ENCODE data around the gene ACP1. TPM values are rescaled to one million over a fixed set of nuclear protein-coding genes. Genes with fewer than 3 reads are reported as not detected.

Gene ACP1
- total RNA-seq, 4 donors from 2014 or later = 54.0 to 81.5 (median 73.8) TPM

DNA sequence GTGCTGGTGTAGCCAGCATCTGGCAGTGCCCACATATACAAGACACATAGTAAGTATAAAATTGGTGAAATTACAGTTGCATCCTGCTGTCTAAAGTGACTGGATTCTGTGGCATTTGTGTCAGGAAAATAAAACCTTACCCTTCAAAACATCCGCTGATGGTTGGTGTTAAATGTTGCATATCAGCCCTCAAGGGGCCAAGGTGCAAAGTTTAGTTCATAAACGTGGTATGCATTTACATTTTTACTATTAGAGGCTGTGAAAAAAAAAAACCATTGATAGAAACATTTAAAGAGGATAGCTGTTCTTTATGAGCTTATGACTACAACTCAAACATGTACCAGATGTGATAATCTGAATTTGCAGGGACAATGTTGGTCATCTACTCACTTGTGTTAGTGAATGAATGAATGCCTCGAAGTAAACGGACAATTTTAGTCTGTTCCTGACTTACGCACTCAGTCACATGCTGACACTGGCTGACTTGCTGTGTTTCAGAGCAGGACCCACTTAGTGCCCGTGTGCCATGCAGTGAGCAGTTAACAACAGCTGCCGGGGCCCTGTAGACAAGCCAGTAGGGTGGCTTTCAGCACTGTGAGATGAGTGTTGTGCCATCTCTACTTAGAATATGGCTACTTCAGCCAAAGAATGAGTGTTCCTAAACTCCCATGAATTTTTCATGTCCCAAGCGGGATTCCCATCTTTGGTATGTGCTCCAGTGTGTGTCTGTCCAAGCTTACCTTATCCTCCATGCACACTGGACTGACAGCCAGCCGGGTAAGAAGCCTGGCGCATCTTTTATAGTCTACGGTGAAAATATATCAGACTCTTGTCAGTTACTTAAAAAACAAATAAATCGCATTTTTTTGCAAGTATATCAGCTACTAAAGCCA lies 17.9 kb downstream of the ACP1 start:
- H3K9me3 ChIP-seq = no peaks in the 10 kb centered on the region
- WGBS = 92% methylated on average over 11 of the region's 12 CpGs
- TF ChIP-seq POLR2AphosphoS5 (IDR thresholded peaks at IDR 0.05) (no peak), POLR2A (IDR thresholded peaks at IDR 0.05; ENCODE audit: low read depth) (no peak), EP300 (IDR thresholded peaks at IDR 0.05) (no peak)
- TF ChIP-seq, protein P1, sequence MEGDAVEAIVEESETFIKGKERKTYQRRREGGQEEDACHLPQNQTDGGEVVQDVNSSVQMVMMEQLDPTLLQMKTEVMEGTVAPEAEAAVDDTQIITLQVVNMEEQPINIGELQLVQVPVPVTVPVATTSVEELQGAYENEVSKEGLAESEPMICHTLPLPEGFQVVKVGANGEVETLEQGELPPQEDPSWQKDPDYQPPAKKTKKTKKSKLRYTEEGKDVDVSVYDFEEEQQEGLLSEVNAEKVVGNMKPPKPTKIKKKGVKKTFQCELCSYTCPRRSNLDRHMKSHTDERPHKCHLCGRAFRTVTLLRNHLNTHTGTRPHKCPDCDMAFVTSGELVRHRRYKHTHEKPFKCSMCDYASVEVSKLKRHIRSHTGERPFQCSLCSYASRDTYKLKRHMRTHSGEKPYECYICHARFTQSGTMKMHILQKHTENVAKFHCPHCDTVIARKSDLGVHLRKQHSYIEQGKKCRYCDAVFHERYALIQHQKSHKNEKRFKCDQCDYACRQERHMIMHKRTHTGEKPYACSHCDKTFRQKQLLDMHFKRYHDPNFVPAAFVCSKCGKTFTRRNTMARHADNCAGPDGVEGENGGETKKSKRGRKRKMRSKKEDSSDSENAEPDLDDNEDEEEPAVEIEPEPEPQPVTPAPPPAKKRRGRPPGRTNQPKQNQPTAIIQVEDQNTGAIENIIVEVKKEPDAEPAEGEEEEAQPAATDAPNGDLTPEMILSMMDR (IDR thresholded peaks at IDR 0.05) = no peak
- H3K27me3 ChIP-seq = peaks cover 2 to 9% (median 8%) of the 10 kb centered on the region in 4 donors
- intact Hi-C loops (cut with DNase I) = no loop called here
- peaks cover 9 to 16% (median 10%) of the 10 kb centered on the region in 4 donors for H3K4me1 ChIP-seq
- no peak overlapping the region for H3K4me3 ChIP-seq
- H3K36me3 ChIP-seq = peaks cover 13 to 54% (median 43%) of the 10 kb centered on the region in 4 donors
- H3K27ac ChIP-seq (replicated peaks in 1 of 4) = no peak overlapping the region
- DNase-seq (ENCODE audit: extremely low spot score) = peak; percentile 78

DNA sequence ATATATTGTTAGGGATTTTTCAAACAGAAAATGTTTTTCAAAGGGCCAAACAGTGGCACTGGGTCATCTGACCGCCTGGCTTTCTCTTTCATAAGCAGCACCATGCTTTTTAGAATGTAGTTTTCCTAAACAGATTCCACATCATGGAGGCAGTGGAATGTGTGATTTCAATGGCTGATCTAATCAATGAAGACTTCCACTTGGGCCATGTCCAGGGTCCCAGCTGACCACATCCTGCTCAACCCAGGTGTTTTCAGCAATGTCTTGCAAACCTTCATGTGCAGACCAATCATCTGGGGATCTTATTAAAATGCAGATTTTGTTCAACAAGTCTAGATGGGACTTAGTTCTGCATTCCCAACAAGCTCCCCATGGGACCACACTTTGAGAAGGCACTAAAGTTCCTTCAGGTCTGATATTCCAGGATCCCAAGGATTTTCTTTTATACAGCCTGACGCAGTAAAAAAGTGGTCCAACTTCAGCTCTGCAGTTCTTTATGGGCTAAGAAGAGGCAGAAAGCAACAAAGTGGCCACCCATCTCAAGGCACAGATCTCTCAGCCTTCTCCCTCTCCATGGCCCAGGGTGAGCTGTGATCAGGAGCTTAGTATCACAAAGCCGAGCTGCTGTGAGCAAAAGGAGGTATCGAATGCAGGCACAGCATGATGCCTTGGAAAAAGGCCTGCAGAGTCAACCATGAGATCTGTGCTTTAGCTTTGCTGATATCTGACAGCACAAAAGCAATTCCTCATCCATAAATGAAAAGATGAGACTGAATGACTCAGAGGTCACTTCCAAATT lies 19.4 kb downstream of the ACP1 start:
- intact Hi-C loops (cut with DNase I) = no loop called here
- H3K27me3 ChIP-seq = peaks cover 4 to 25% (median 18%) of the 10 kb centered on the region in 4 donors
- peaks cover 23 to 26% (median 25%) of the 10 kb centered on the region in 4 donors for H3K4me1 ChIP-seq
- H3K9me3 ChIP-seq = no peaks in the 10 kb centered on the region
- no peak overlapping the region for H3K4me3 ChIP-seq
- no peak overlapping the region for H3K27ac ChIP-seq (replicated peaks in 1 of 4)
- peak; percentile 37 for DNase-seq (ENCODE audit: extremely low spot score)
- 84% methylated on average over 4 of the region's 4 CpGs for WGBS
- TF ChIP-seq POLR2A (IDR thresholded peaks at IDR 0.05; ENCODE audit: low read depth) = no peak
- TF ChIP-seq, protein P1 (IDR thresholded peaks at IDR 0.05) = no peak
- no peak for TF ChIP-seq POLR2AphosphoS5 (IDR thresholded peaks at IDR 0.05)
- no peak for TF ChIP-seq EP300 (IDR thresholded peaks at IDR 0.05)
- H3K36me3 ChIP-seq = peaks cover 1 to 38% (median 31%) of the 10 kb centered on the region in 4 donors

DNA sequence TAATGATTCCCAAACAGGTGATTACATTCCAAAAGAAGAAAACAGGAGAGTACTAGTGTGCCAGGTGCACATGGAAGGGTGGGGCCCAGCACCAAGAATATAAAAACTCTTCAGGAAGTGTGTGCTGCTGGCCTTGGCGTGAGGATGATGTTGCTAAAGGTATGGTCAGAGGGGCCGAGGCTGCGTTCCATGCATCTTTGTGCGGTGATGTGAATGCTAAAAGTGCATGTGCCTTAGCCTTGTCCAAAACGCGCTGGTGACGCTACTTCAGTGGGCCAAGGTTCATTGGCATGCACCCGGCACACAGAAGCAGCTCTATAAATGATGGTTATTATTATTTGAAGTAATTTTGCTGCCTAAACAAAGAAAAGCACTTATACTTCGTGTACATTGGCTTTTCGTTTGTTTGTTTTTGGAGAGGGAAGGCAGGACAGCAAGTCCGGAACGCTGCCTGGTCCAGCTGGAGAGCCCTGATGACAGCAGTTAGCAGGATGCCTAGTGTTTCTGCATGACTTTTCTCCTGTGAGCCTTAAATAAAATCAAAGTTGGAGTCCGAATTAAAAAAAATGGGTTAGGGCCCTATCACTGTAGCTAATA lies 20.2 kb downstream of the ACP1 start:
- Histone ChIP-seq H3K27ac (replicated peaks in 1 of 4) (no peak overlapping the region), H3K4me1 (peaks cover 31 to 34% (median 33%) of the 10 kb centered on the region in 4 donors), H3K36me3 (peaks cover 0 to 30% (median 26%) of the 10 kb centered on the region in 4 donors), H3K4me3 (no peak overlapping the region), H3K9me3 (no peaks in the 10 kb centered on the region), H3K27me3 (peaks cover 4 to 33% (median 21%) of the 10 kb centered on the region in 4 donors)
- TF ChIP-seq POLR2AphosphoS5 (IDR thresholded peaks at IDR 0.05) (no peak), POLR2A (IDR thresholded peaks at IDR 0.05; ENCODE audit: low read depth) (no peak), EP300 (IDR thresholded peaks at IDR 0.05) (no peak)
- TF ChIP-seq, protein P1 (IDR thresholded peaks at IDR 0.05) = no peak
- WGBS = 90% methylated on average over 13 of the region's 13 CpGs
- intact Hi-C loops (cut with DNase I) = loop anchor here (5.0 kb wide), 1 partner anchor 38 kb away; no protein-coding TSS in a partner anchor
- DNase-seq (ENCODE audit: extremely low spot score) = peak; percentile 24

DNA sequence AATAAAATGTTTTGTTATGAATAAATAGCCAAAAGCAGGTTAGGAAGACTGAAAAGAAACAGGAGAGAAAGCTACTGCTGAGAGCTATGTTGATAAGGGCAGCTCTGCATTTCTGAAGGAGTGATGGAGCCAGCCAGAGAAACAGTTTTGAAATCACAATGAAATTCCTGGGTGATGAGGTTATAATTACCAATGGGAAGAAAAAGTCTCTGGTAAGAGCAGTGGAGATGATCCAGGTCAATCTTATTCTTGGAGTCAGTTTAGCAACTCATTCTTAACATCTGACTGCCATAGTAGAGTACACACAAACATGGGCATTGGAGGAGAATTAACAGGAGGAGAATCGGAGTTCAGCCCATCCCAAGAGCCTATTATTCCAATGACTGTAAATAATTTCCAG lies 20.8 kb downstream of the ACP1 start:
- Histone ChIP-seq H3K27ac (replicated peaks in 1 of 4) (no peak overlapping the region), H3K4me3 (no peak overlapping the region), H3K9me3 (no peaks in the 10 kb centered on the region), H3K27me3 (peaks cover 4 to 37% (median 21%) of the 10 kb centered on the region in 4 donors), H3K36me3 (peaks cover 0 to 25% (median 21%) of the 10 kb centered on the region in 4 donors), H3K4me1 (peaks cover 27 to 37% (median 36%) of the 10 kb centered on the region in 4 donors)
- 75% methylated on average over 1 of the region's 1 CpG for WGBS
- DNase-seq (ENCODE audit: extremely low spot score) = no peak
- TF ChIP-seq, protein P1 (IDR thresholded peaks at IDR 0.05) = no peak
- TF ChIP-seq POLR2AphosphoS5 (IDR thresholded peaks at IDR 0.05) (no peak), EP300 (IDR thresholded peaks at IDR 0.05) (no peak), POLR2A (IDR thresholded peaks at IDR 0.05; ENCODE audit: low read depth) (no peak)
- intact Hi-C loops (cut with DNase I) = loop anchor here (5.0 kb wide), 1 partner anchor 38 kb away; no protein-coding TSS in a partner anchor

All from esophagus muscularis mucosa (tissue), 4 donors.